Transverse colon (tissue), 4 donors: ENCODE measurements around the gene MKNK1.

ENCODE experiments used
- CTCF ChIP-seq, 5 experiments: fragments of 200-600 bp in 3 of 5; fragments of 450-650 bp in 2 of 5; sonication (generic) in 3 of 5; IDR thresholded peaks; 1 replicate in 2 of 5; 2 replicates in 3 of 5; pipeline ENCODE4 v1.5.1; 2016 to 2017; ENCODE audit warnings: antibody characterized with exemption in 5 of 5, inconsistent platforms in 3 of 5, mild to moderate bottlenecking in 2 of 5, moderate library complexity in 1 of 5
- EP300 ChIP-seq: sonication (generic); formaldehyde crosslinking; IDR thresholded peaks from one replicate; pipeline ENCODE4 v1.6.1; 2017; ENCODE audit warnings: antibody characterized with exemption, low read depth
- POLR2A ChIP-seq: fragments of 450-650 bp; IDR thresholded peaks from one replicate; pipeline ENCODE4 v1.6.1; 2016; ENCODE audit warnings: antibody characterized with exemption, mild to moderate bottlenecking, moderate library complexity
- POLR2AphosphoS5 ChIP-seq, 3 donors: sonication (generic); formaldehyde crosslinking; IDR thresholded peaks; one replicate each; pipeline ENCODE4 v1.6.1; 2016; ENCODE audit warnings: antibody characterized with exemption in 3 of 3

GRCh38 chr1:46524843-46525242, 79.2 kb downstream of the MKNK1 start:
- TF ChIP-seq POLR2A (no peak), EP300 (no peak), CTCF (IDR thresholded peaks at IDR 0.05) (no peak), POLR2AphosphoS5 (IDR thresholded peaks at IDR 0.05) (no peak)
